ENCODE results near the gene NAALADL2. TPM values are rescaled to one million over a fixed set of nuclear protein-coding genes. Genes with fewer than 3 reads are reported as not detected.

The NAALADL2 gene
- total and polyA plus RNA-seq, 2 of the 8 experiments (the other 6 are each of a cell fraction or from before 2014, with no cell fraction given) = 0.12 to 0.22 TPM

DNA sequence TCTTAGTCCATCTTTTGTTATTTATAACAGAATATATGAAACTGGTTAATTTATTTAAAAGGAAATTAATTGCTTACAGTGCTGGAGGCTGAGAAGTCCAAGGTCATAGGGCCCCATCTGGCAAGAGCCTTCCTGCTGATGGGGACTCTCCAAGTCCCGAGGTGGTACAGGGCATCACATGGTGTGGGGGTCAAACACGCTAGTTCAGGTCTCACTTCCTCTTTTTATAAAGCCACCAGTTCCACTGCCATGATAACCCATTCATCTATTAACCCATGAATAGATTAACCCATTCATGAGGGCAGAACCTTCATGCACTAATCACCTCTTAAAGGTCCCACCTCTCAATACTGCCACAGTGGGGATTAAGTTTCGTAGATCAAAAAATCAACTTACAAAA is 659.3 kb downstream of the NAALADL2 start (continued):
- TF ChIP-seq, protein P1, sequence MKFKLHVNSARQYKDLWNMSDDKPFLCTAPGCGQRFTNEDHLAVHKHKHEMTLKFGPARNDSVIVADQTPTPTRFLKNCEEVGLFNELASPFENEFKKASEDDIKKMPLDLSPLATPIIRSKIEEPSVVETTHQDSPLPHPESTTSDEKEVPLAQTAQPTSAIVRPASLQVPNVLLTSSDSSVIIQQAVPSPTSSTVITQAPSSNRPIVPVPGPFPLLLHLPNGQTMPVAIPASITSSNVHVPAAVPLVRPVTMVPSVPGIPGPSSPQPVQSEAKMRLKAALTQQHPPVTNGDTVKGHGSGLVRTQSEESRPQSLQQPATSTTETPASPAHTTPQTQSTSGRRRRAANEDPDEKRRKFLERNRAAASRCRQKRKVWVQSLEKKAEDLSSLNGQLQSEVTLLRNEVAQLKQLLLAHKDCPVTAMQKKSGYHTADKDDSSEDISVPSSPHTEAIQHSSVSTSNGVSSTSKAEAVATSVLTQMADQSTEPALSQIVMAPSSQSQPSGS (IDR thresholded peaks at IDR 0.05; ENCODE audit: low read length) = no peak
- TF ChIP-seq RAD21 (IDR thresholded peaks at IDR 0.05 in 1 of 2, conservative IDR thresholded peaks at IDR 0.05 in 1 of 2; ENCODE audit: low read depth in 2 of 2, low read length in 2 of 2) = no peak
- TF ChIP-seq SP4 (IDR thresholded peaks at IDR 0.05; ENCODE audit: low read length) = no peak
- no peak for TF ChIP-seq SIX5 (IDR thresholded peaks at IDR 0.05; ENCODE audit: low read depth, low read length)
